ENCODE results near the gene INF2.
"Not testable (repeated sequence)": the region's sequence is repeated elsewhere in the genome, so short reads cannot be mapped to it uniquely, and the experiment has no call there.

- not testable (repeated sequence) for TF ChIP-seq CTCF (conservative IDR thresholded peaks at IDR 0.05); EZH2 (IDR thresholded peaks at IDR 0.05; ENCODE audit: low read depth)
Observed at GRCh38 chr14:104671330-104671977, 18.0 kb upstream of the INF2 start.

All from PC-9 (cell line).